Spleen (tissue), 11 donors: ENCODE results near the gene ZNF618. TPM values are rescaled to one million over a fixed set of nuclear protein-coding genes. Genes with fewer than 3 reads are reported as not detected.

Experiments
- DNase-seq: peaks from one replicate; pipeline ENCODE4 v3.0.0-alpha.2; 2020
- H3K27ac ChIP-seq, 8 donors: fragments of 200-600 bp; sonication (generic) in 7 of 8; 1 replicate in 4 of 8; 2 replicates in 4 of 8; pipeline versions ENCODE4 v1.5.0 to v1.8.0; 2016 to 2021; ENCODE audit warnings: inconsistent platforms in 4 of 8, mild to moderate bottlenecking in 4 of 8, moderate library complexity in 1 of 8
- H3K27me3 ChIP-seq, 7 donors: fragments of 200-600 bp; sonication (generic) in 6 of 7; replicated peaks in 1 of 7; 1 replicate in 4 of 7; 2 replicates in 3 of 7; pipeline versions ENCODE4 v1.5.0 to v1.8.0; 2016 to 2021; ENCODE audit warnings: inconsistent platforms in 3 of 7, mild to moderate bottlenecking in 1 of 7
- H3K36me3 ChIP-seq, 6 donors: fragments of 200-600 bp; sonication (generic) in 5 of 6; 1 replicate in 4 of 6; 2 replicates in 2 of 6; pipeline versions ENCODE4 v1.5.0 to v1.8.0; 2016 to 2021; ENCODE audit warnings: inconsistent platforms in 2 of 6
- H3K4me1 ChIP-seq, 6 donors: fragments of 200-600 bp; sonication (generic) in 5 of 6; 1 replicate in 3 of 6; 2 replicates in 3 of 6; pipeline versions ENCODE4 v1.5.0 to v1.8.0; 2016 to 2021; ENCODE audit warnings: inconsistent platforms in 3 of 6
- H3K4me3 ChIP-seq, 8 donors: fragments of 200-600 bp; sonication (generic) in 7 of 8; 1 replicate in 4 of 8; 2 replicates in 4 of 8; pipeline versions ENCODE4 v1.5.0 to v1.8.0; 2016 to 2021; ENCODE audit warnings: inconsistent platforms in 4 of 8, mild to moderate bottlenecking in 4 of 8, moderate library complexity in 2 of 8
- H3K9me3 ChIP-seq, 8 donors: fragments of 200-600 bp; sonication (generic) in 7 of 8; 1 replicate in 4 of 8; 2 replicates in 4 of 8; pipeline versions ENCODE4 v1.5.0 to v1.8.0; 2016 to 2021; ENCODE audit warnings: inconsistent platforms in 4 of 8
- CTCF ChIP-seq, 11 experiments: fragments of 200-600 bp in 7 of 11; fragments of 450-650 bp in 4 of 11; sonication (generic) in 4 of 11; IDR thresholded peaks in 8 of 11; conservative IDR thresholded peaks in 3 of 11; 1 replicate in 7 of 11; 2 replicates in 4 of 11; pipeline versions ENCODE4 v1.4.0 to v1.8.0; 2016 to 2021; ENCODE audit warnings: antibody characterized with exemption in 11 of 11, inconsistent platforms in 4 of 11, mild to moderate bottlenecking in 1 of 11
- POLR2A ChIP-seq, 3 donors: fragments of 450-650 bp; IDR thresholded peaks; one replicate each; pipeline ENCODE4 v1.5.1; 2017; ENCODE audit warnings: antibody characterized with exemption in 3 of 3, mild to moderate bottlenecking in 1 of 3
- POLR2AphosphoS5 ChIP-seq, 3 donors: sonication (generic); formaldehyde crosslinking; IDR thresholded peaks; one replicate each; pipeline ENCODE4 v1.5.1; 2017; ENCODE audit warnings: antibody characterized with exemption in 3 of 3
- WGBS, 5 donors: extraction: QIAGEN DNeasy Blood & Tissue Kit in 3 of 5; methylation state at CpG; one replicate each; pipeline versions ENCODE4 v1.1.5 to v1.1.7; 2013 to 2018; 5-methylcytosine and 5-hydroxymethylcytosine counted together
- intact Hi-C: fragments of 100-400 bp; cut with DNase I; formaldehyde crosslinking; loops from one replicate; pipeline ENCODE4 v1.15.0; 2023; ENCODE audit warnings: low total_unique reads
- polyA plus RNA-seq, 3 donors: library from polyadenylated mRNA; stranded (reverse); fragments of 200-250 nt; gene quantifications; one replicate each; pipeline ENCODE4 v1.2.1, GENCODE V29; 2013
- total RNA-seq, 7 donors: library from RNA; depleted of rRNA in 3 of 7; stranded (reverse); fragments of >200 nt in 3 of 7; fragmentation: NEBNext Ultra II Directional in 4 of 7; extraction: Animal tissue kit (Norgen Biotek cat#: 25700) in 4 of 7; gene quantifications; one replicate each; pipeline versions ENCODE4 v1.1.0 to v1.2.1, GENCODE V29; 2016 to 2021
- donor health status: healthy with polysubstance abuse.
- donor health status: DM: no; HTN: no; CAD: no; lungs with moderate emphysema.
- donor health status: DM: no; HTN: no; CAD: no.
- donor health status: Bipolar disorder and iron deficiency.
- donor health status: healthy.
- donor health status: DM: no; HTN: no; CAD: no.
- donor health status: DM: yes; HTN: yes; CAD: no.

ZNF618 gene
- total and polyA plus RNA-seq, 10 donors: 0.58 to 14.8 (median 8.4) TPM

- DNase-seq: peak; percentile 47
These were observed 173.5 kb downstream of the ZNF618 start for GRCh38 chr9:114049441-114050225.

DNA sequence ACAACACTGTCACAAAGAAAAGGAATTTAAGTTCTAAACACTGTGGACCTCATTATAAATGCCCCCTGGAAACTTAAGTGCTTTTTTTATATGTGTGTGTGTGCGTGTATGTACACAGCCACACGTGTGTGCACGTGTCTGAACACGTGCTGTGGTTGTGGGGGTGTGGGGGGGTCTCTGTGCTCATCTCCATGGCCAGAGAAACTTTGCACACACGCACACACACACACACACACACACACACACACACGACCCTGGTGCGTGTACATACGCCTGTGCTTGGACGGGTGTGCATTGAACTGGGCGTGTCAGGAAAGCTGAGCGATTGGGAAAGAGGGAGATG is 174.1 kb downstream of the ZNF618 start:
- TF ChIP-seq POLR2A (IDR thresholded peaks at IDR 0.05) (no peak), CTCF (IDR thresholded peaks at IDR 0.05 in 8 of 11, conservative IDR thresholded peaks at IDR 0.05 in 3 of 11) (no peak), POLR2AphosphoS5 (IDR thresholded peaks at IDR 0.05) (no peak)
- Histone ChIP-seq H3K36me3 (peaks cover 0 to 61% (median 23%) of the 10 kb centered on the region in 6 donors), H3K9me3 (no peaks in the 10 kb centered on the region), H3K4me1 (no peaks in the 10 kb centered on the region), H3K27me3 (no peaks in the 10 kb centered on the region), H3K4me3 (no peak overlapping the region), H3K27ac (no peak overlapping the region)
- WGBS, 5 donors: 80 to 91% (median 84%) methylated on average over 11 of the region's 11 CpGs
- intact Hi-C loops: no loop called here
- DNase-seq: peak; percentile 22

More at GRCh38 chr9:114049441-114050225, 173.5 kb downstream of the ZNF618 start:
- Histone ChIP-seq H3K9me3 (no peaks in the 10 kb centered on the region), H3K4me3 (no peak overlapping the region), H3K4me1 (no peaks in the 10 kb centered on the region), H3K27ac (no peak overlapping the region), H3K36me3 (peaks cover 0 to 58% (median 23%) of the 10 kb centered on the region in 6 donors), H3K27me3 (no peaks in the 10 kb centered on the region)
- TF ChIP-seq CTCF (IDR thresholded peaks at IDR 0.05 in 8 of 11, conservative IDR thresholded peaks at IDR 0.05 in 3 of 11) (no peak), POLR2AphosphoS5 (IDR thresholded peaks at IDR 0.05) (peak in 1 of 3 donors; percentile 2)
- intact Hi-C loops: no loop called here
- WGBS, 5 donors: 92 to 96% (median 95%) methylated on average over 31 to 40 of the region's 40 CpGs

GRCh38 chr9:114050646-114051045 is 174.5 kb downstream of the ZNF618 start:
- Histone ChIP-seq H3K27ac (no peak overlapping the region), H3K4me3 (no peak overlapping the region), H3K27me3 (no peaks in the 10 kb centered on the region), H3K36me3 (peaks cover 0 to 61% (median 23%) of the 10 kb centered on the region in 6 donors), H3K4me1 (no peaks in the 10 kb centered on the region), H3K9me3 (no peaks in the 10 kb centered on the region)
- WGBS, 5 donors: 89 to 96% (median 92%) methylated on average over 6 of the region's 6 CpGs
- TF ChIP-seq CTCF (IDR thresholded peaks at IDR 0.05 in 8 of 11, conservative IDR thresholded peaks at IDR 0.05 in 3 of 11) (no peak), POLR2A (IDR thresholded peaks at IDR 0.05) (no peak), POLR2AphosphoS5 (IDR thresholded peaks at IDR 0.05) (no peak)
- intact Hi-C loops: no loop called here
- peak; percentile 31 for DNase-seq

- Histone ChIP-seq H3K27ac (no peak overlapping the region), H3K27me3 (no peaks in the 10 kb centered on the region), H3K4me3 (no peak overlapping the region), H3K36me3 (peaks cover 0 to 61% (median 23%) of the 10 kb centered on the region in 6 donors), H3K4me1 (no peaks in the 10 kb centered on the region), H3K9me3 (no peaks in the 10 kb centered on the region)
- peak; percentile 42 for DNase-seq
- TF ChIP-seq POLR2AphosphoS5 (IDR thresholded peaks at IDR 0.05): no peak
- no peak for TF ChIP-seq CTCF (IDR thresholded peaks at IDR 0.05 in 8 of 11, conservative IDR thresholded peaks at IDR 0.05 in 3 of 11)
- no peak for TF ChIP-seq POLR2A (IDR thresholded peaks at IDR 0.05)
- intact Hi-C loops: no loop called here
- 90 to 98% (median 92%) methylated on average over 15 of the region's 15 CpGs for WGBS, 5 donors
These were observed 175.2 kb downstream of the ZNF618 start for GRCh38 chr9:114051281-114051680.
